Small intestine (tissue), 7 donors: ENCODE measurements around the gene EPS8L1. TPM values are rescaled to one million over a fixed set of nuclear protein-coding genes. Genes with fewer than 3 reads are reported as not detected.

Experiments used
- DNase-seq, 2 donors: peaks; one replicate each; pipeline versions ENCODE4 v3.0.0 to v3.0.0-alpha.2; 2013
- FAIRE-seq: peaks from 2 replicates; lab custom pipeline; 2012; peaks lifted over from hg19 to GRCh38; lab: Jason Lieb, UNC
- H3K27ac ChIP-seq, 3 donors: one replicate each; pipeline ENCODE4 v1.5.1; 2013; ENCODE audit warnings: low read length in 2 of 3, mild to moderate bottlenecking in 2 of 3, control low read depth in 1 of 3, inconsistent platforms in 1 of 3, low read depth in 1 of 3, moderate library complexity in 1 of 3
- H3K27me3 ChIP-seq, 3 donors: one replicate each; pipeline ENCODE4 v1.6.1; 2013; ENCODE audit warnings: low read length in 3 of 3, inconsistent platforms in 1 of 3; ENCODE audit not compliant: control insufficient read depth in 3 of 3, insufficient read depth in 3 of 3
- H3K36me3 ChIP-seq, 3 donors: one replicate each; pipeline ENCODE4 v1.6.1; 2013; ENCODE audit warnings: low read length in 3 of 3, inconsistent platforms in 1 of 3, low read depth in 1 of 3, mild to moderate bottlenecking in 1 of 3, moderate library complexity in 1 of 3; ENCODE audit not compliant: control insufficient read depth in 3 of 3, insufficient read depth in 2 of 3
- H3K4me1 ChIP-seq, 3 donors: one replicate each; pipeline ENCODE4 v1.6.1; 2013; ENCODE audit warnings: low read length in 2 of 3, inconsistent platforms in 1 of 3, low read depth in 1 of 3, mild to moderate bottlenecking in 1 of 3, moderate library complexity in 1 of 3; ENCODE audit not compliant: control insufficient read depth in 3 of 3, insufficient read depth in 2 of 3
- H3K4me3 ChIP-seq, 3 donors: one replicate each; pipeline ENCODE4 v1.5.1; 2013; ENCODE audit warnings: low read length in 3 of 3, control low read depth in 1 of 3, inconsistent platforms in 1 of 3, low read depth in 1 of 3, mild to moderate bottlenecking in 1 of 3, moderate library complexity in 1 of 3
- H3K9me3 ChIP-seq, 2 donors: one replicate each; pipeline ENCODE4 v1.6.1; 2013; ENCODE audit warnings: low read depth in 1 of 2, low read length in 1 of 2; ENCODE audit not compliant: control insufficient read depth in 2 of 2, insufficient read depth in 1 of 2
- WGBS, 3 donors: extraction: QIAGEN DNeasy Blood & Tissue Kit; methylation state at CpG; one replicate each; pipeline ENCODE4 v1.1.7; 2013; 5-methylcytosine and 5-hydroxymethylcytosine counted together
- polyA plus RNA-seq, 4 donors: library from polyadenylated mRNA; stranded (reverse) in 3 of 4; unstranded in 1 of 4; fragments of 200-250 nt in 3 of 4; fragments of 120-200 nt in 1 of 4; gene quantifications; one replicate each; pipeline versions ENCODE4 v1.2.1 to v1.2.3, GENCODE V29; 2013
- donor health status: healthy with polysubstance abuse.
- donor health status: control.
- donor health status: control.
- donor health status: Bipolar disorder and iron deficiency.
- donor health status: healthy.

EPS8L1 gene
- polyA plus RNA-seq, 4 donors: 11.7 to 23.8 (median 19.1) TPM

DNA sequence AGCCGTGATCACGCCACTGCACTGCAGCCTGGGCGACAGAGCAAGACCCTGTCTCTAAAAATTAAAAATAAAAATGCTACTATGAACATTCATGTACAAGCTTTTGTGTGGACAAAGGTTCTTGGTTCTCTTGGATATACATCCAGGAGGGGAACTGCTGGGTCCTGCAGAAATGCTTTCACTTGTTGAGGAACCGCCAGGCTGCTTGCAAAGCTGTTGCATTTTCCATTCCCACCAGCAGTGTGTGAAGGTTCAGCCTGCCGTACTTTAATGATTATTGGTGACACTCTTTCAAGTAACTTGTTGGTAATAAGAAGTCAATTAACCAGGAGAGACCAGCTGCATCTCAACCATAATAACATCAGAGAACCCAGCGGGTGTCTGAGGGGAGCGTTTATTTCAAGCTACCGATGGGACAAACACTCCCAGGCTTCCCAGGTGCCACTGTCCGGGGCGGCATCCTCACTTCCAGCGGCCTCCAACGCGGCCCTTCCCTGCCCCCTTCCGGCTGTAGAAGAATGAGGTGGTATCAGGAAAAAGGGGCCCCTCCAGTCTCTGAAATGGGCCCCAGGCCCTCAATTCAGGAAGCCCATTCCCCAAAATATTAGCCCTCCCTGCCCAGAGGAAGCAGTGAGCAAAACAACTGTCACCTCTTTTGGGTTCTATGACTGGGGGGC, 56.9 kb downstream of the EPS8L1 start:
- Histone ChIP-seq H3K4me3 (no peak overlapping the region), H3K27me3 (peaks cover 0 to 3% (median 0%) of the 10 kb centered on the region in 3 donors), H3K9me3 (no peaks in the 10 kb centered on the region), H3K36me3 (no peaks in the 10 kb centered on the region), H3K4me1 (no peaks in the 10 kb centered on the region), H3K27ac (no peak overlapping the region)
- FAIRE-seq (no peak), DNase-seq (no peak)
- WGBS, 3 donors: 42 to 47% (median 45%) methylated on average over 14 of the region's 14 CpGs

DNA sequence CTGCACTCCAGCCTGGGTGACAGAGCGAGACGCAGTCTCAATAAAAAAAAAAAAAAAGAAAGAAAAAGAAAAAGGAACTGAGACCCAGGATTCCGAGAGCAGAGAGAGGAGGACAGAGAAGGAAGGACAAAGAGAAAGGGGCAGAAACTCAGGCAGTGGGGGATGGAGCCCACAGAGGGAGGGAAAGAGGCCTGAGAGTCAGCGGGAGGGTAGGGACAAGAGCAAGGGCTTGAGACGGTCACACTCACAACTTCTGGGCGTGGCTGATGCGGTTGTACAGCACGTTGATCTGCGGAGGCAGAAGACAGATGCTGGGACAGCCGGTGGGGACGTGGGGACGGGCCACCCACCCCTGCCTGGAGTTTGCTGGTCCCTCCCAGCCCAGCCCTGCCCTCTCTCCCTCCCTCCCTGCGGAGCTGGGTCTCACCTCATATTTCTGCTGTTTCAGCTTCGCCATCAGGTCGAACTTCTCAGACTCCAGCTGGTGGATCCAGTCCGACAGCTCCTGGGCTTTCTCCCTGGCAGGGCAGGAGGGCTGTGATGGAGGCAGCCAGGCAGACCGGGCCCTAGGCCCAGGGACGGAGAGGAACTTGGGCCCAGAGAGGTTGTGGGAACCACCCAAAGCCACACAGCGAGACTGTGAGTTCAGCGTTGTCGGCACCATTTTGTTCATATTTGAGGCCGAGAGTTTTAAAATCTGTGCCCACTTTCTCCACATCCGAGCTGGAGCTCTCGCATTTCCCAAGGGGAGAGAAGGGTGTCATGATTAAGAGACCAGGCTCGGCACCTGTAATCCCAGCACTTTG, 58.2 kb downstream of the EPS8L1 start:
- WGBS, 3 donors: 40 to 57% (median 43%) methylated on average over 25 of the region's 25 CpGs
- DNase-seq: no peak
- Histone ChIP-seq H3K9me3 (no peaks in the 10 kb centered on the region), H3K4me3 (no peak overlapping the region), H3K4me1 (no peaks in the 10 kb centered on the region), H3K36me3 (no peaks in the 10 kb centered on the region), H3K27ac (no peak overlapping the region), H3K27me3 (peaks cover 0 to 3% (median 0%) of the 10 kb centered on the region in 3 donors)
- FAIRE-seq: no peak

DNA sequence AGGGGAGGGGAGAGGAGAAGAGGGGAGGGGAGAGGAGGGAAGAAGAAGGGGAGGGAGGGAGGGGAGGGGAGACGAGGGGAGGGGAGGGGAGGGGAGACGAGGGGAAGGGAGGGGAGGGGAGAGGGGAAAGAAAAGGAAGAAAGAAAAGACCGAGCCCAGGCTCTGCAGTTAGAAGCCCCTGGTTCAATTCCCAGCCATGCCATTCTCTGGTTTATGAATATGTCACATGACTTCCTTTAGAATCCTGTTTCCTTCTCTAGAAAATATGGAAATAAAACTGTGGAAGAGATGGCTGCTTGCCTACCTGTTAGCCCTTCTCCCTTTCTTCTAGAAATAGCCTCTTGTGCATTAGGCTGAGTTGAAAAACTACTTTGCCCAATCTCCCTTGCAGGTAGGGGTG, 59.1 kb downstream of the EPS8L1 start:
- FAIRE-seq: no peak
- H3K27me3 ChIP-seq: peaks cover 0 to 3% (median 0%) of the 10 kb centered on the region in 3 donors

DNA sequence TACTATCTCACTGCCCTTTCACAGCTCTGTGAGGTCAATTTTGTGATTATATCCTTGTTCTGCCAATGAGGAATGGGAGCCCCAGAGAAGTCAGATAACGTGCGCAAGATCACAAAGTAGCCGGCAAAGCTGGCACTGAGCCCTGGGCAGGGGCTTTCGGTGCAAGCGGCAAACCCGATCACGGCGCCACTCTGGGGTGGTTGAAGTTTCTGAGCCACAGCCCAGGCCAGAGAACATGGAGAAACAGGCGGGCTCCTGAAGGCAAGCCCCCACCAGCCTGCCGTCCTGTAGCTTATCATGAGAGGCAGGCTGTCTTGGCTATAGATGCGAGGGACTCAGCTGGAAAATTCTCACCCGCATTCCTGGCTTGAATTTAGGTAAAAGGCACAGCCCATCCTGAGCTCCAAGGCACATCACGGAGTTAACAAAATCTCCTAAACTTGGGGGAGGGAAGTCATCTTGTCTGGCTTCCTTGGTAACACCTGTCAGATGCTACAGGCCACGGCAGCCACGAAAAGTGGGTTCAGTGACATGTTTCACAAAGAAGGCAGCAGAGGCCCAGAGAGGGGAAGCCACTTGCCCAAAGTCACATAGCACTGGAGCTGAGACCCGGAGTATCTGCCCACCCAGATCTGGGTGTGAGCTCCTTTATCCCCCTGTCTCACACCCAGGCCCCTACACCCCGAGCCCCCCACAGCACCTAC, 60.9 kb downstream of the EPS8L1 start:
- FAIRE-seq (no peak), DNase-seq (no peak)
- Histone ChIP-seq H3K4me1 (no peaks in the 10 kb centered on the region), H3K27me3 (peaks cover 0 to 1% (median 0%) of the 10 kb centered on the region in 3 donors), H3K4me3 (no peak overlapping the region), H3K9me3 (no peaks in the 10 kb centered on the region), H3K36me3 (no peaks in the 10 kb centered on the region), H3K27ac (no peak overlapping the region)
- WGBS, 3 donors: 29 to 69% (median 41%) methylated on average over 17 of the region's 17 CpGs

More for the DNA sequence above, 59.1 kb downstream of the EPS8L1 start:
- H3K36me3 ChIP-seq: no peaks in the 10 kb centered on the region
- no peak for DNase-seq
- no peak overlapping the region for H3K4me3 ChIP-seq
- 2 to 8% (median 6%) methylated on average over 2 of the region's 3 CpGs for whole genome bisulfite sequencing, 3 donors
- H3K27ac ChIP-seq: no peak overlapping the region
- H3K9me3 ChIP-seq: no peaks in the 10 kb centered on the region
- no peaks in the 10 kb centered on the region for H3K4me1 ChIP-seq

Other genes starting within 250 kb of the EPS8L1 start
- gene KIR2DS4, start 243.2 kb upstream of the EPS8L1 start, polyA plus RNA-seq: under 1 TPM in 2 of 4 donors, not detected in 2; 0.04 TPM
- gene KIR3DL2, start 225.4 kb upstream of the EPS8L1 start, polyA plus RNA-seq: under 1 TPM in 1 of 4 donors, not detected in 3; 0.07 TPM
- under 1 TPM in 2 of 4 donors, not detected in 2; 0.06 to 0.22 TPM for gene FCAR, start 201.6 kb upstream of the EPS8L1 start, polyA plus RNA-seq
- under 1 TPM in 2 of 4 donors, not detected in 2; 0.16 to 0.77 TPM for gene NCR1, start 169.7 kb upstream of the EPS8L1 start, polyA plus RNA-seq
- gene NLRP7, start 128.3 kb upstream of the EPS8L1 start, polyA plus RNA-seq: under 1 TPM in 3 of 4 donors, not detected in 1; 0.01 to 0.27 (median 0.04) TPM
- gene NLRP2, start 109.5 kb upstream of the EPS8L1 start, polyA plus RNA-seq: 10 to 100 TPM in 2 of 4 donors, 1 to 10 TPM in 2; 2.2 to 10.9 (median 7.6) TPM
- under 1 TPM in 2 of 4 donors, not detected in 2; 0.15 to 0.22 TPM for gene GP6, start 37.6 kb upstream of the EPS8L1 start, polyA plus RNA-seq
- 10 to 100 TPM; 21.3 to 28.4 (median 22.2) TPM for gene RDH13, start 12.7 kb upstream of the EPS8L1 start, polyA plus RNA-seq
- 100 to 1,000 TPM in 2 of 4 donors, 10 to 100 TPM in 2; 68.3 to 192 (median 132) TPM for gene PPP1R12C, start 41.8 kb downstream of the EPS8L1 start, polyA plus RNA-seq
- 10 to 100 TPM in 1 of 4 donors, 1 to 10 TPM in 2, under 1 TPM in 1; 0.18 to 20.1 (median 5.3) TPM for gene TNNT1, start 73.3 kb downstream of the EPS8L1 start, polyA plus RNA-seq
- gene TNNI3, start 81.9 kb downstream of the EPS8L1 start, polyA plus RNA-seq: 10 to 100 TPM in 1 of 4 donors, 1 to 10 TPM in 2, under 1 TPM in 1; 0.59 to 39.7 (median 1.5) TPM
- gene DNAAF3, start 90.7 kb downstream of the EPS8L1 start, polyA plus RNA-seq: under 1 TPM in 2 of 4 donors, not detected in 2; 0.62 to 0.64 TPM
- gene SYT5, start 104.4 kb downstream of the EPS8L1 start, polyA plus RNA-seq: 1 to 10 TPM in 2 of 4 donors, under 1 TPM in 2; 0.22 to 4.7 (median 1.1) TPM
- gene PTPRH, start 133.6 kb downstream of the EPS8L1 start, polyA plus RNA-seq: 100 to 1,000 TPM in 2 of 4 donors, 10 to 100 TPM in 2; 33.4 to 158 (median 89.7) TPM
- 100 to 1,000 TPM in 1 of 4 donors, 10 to 100 TPM in 3; 22.8 to 255 (median 72.6) TPM for gene TMEM86B, start 152.9 kb downstream of the EPS8L1 start, polyA plus RNA-seq
- gene PPP6R1, start 183.1 kb downstream of the EPS8L1 start, polyA plus RNA-seq: 10 to 100 TPM; 43.4 to 67.5 (median 48.9) TPM
- gene HSPBP1, start 204.2 kb downstream of the EPS8L1 start, polyA plus RNA-seq: 10 to 100 TPM; 25.9 to 61.9 (median 31.4) TPM
- gene BRSK1, start 208.1 kb downstream of the EPS8L1 start, polyA plus RNA-seq: 1 to 10 TPM in 3 of 4 donors, under 1 TPM in 1; 0.22 to 3.5 (median 2.7) TPM
- gene TMEM150B, start 249.5 kb downstream of the EPS8L1 start, polyA plus RNA-seq: 100 to 1,000 TPM in 1 of 4 donors, 10 to 100 TPM in 3; 33.2 to 125 (median 79.2) TPM